GM18873 (cell line): Measurements from ENCODE around the gene HMGCR.
"Not testable (repeated sequence)": the region's sequence is repeated elsewhere in the genome, so short reads cannot be mapped to it uniquely, and the experiment has no call there.

ENCODE experiments used
- ATAC-seq: cut with Tn5 transposase; IDR thresholded peaks from one replicate; pipeline ENCODE4 v1.9.1; 2021; ENCODE audit warnings: mild to moderate bottlenecking, moderate library complexity, moderate number of reproducible peaks; ENCODE audit not compliant: unreplicated experiment, low FRiP score

Gene HMGCR

GRCh38 chr5:75336615-75337336 lies at the start of gene HMGCR:
HMGCR (plus strand) TSS chr5:75337220; CDS start chr5:75342606, 5,386 bp downstream.
- ATAC-seq = peak; percentile 99

- not testable (repeated sequence) for ATAC-seq
These were observed 45.2 kb upstream of the HMGCR start for GRCh38 chr5:75291844-75292243.

GRCh38 chr5:75300084-75300483 lies 36.9 kb upstream of the HMGCR start:
- ATAC-seq = no peak

GRCh38 chr5:75303419-75303818 lies 33.6 kb upstream of the HMGCR start:
- no peak for ATAC-seq

- not testable (repeated sequence) for ATAC-seq
These were observed 32.5 kb upstream of the HMGCR start for GRCh38 chr5:75304486-75304885.

GRCh38 chr5:75306746-75307145 lies 30.3 kb upstream of the HMGCR start:
- no peak for ATAC-seq

GRCh38 chr5:75310212-75310611 lies 26.8 kb upstream of the HMGCR start:
- ATAC-seq = no peak

GRCh38 chr5:75319148-75319547 lies 17.9 kb upstream of the HMGCR start:
- ATAC-seq = not testable (repeated sequence)

GRCh38 chr5:75319638-75320037 lies 17.4 kb upstream of the HMGCR start:
- no peak for ATAC-seq

- ATAC-seq = no peak
These were observed 16.6 kb upstream of the HMGCR start for GRCh38 chr5:75320371-75320770.

- ATAC-seq = no peak
These were observed 15.0 kb upstream of the HMGCR start for GRCh38 chr5:75322066-75322465.

GRCh38 chr5:75324791-75325190 lies 12.2 kb upstream of the HMGCR start:
- no peak for ATAC-seq

GRCh38 chr5:75325242-75325641 lies 11.8 kb upstream of the HMGCR start:
- no peak for ATAC-seq

GRCh38 chr5:75330404-75330803 lies 6.6 kb upstream of the HMGCR start:
- ATAC-seq = no peak

GRCh38 chr5:75331095-75332090 lies 5.6 kb upstream of the HMGCR start:
- ATAC-seq = no peak

- not testable (repeated sequence) for ATAC-seq
These were observed 3.3 kb upstream of the HMGCR start for GRCh38 chr5:75333759-75334158.

- ATAC-seq = not testable (repeated sequence)
These were observed 2.6 kb upstream of the HMGCR start for GRCh38 chr5:75334413-75334812.

- ATAC-seq = no peak
These were observed 1.5 kb upstream of the HMGCR start for GRCh38 chr5:75335486-75335885.

- ATAC-seq = no peak
These were observed 937 bp upstream of the HMGCR start for GRCh38 chr5:75335952-75336614.

- no peak for ATAC-seq
These were observed 474 bp downstream of the HMGCR start for GRCh38 chr5:75337366-75338021.
